OCI-LY7 (cell line): Measurements from ENCODE around the gene GM2A.
A peak's percentile ranks its signal among the peaks of the same experiment; 100 is the strongest.

Source experiments
- CTCF ChIP-seq: fragments of 200-600 bp; sonication (generic); conservative IDR thresholded peaks from 2 replicates; pipeline ENCODE4 v1.5.1; 2014; ENCODE audit warnings: mild to moderate bottlenecking, antibody characterized with exemption, low read length, moderate library complexity, mixed read lengths
- EZH2phosphoT487 ChIP-seq: fragments of 200-600 bp; sonication (generic); IDR thresholded peaks from 2 replicates; pipeline ENCODE4 v1.6.1; 2018; ENCODE audit warnings: low read depth, borderline replicate concordance, mild to moderate bottlenecking, mixed run types, antibody characterized with exemption, low read length, moderate library complexity, mixed read lengths

GRCh38 chr5:151318850-151319732 lies 66.1 kb downstream of the GM2A start:
- TF ChIP-seq CTCF, result peak; percentile 47; the same call in 1 of the 2 replicates
- no peak for TF ChIP-seq EZH2phosphoT487
